WERI-Rb-1 (cell line): ENCODE results near the gene CFAP20DC.

Source experiments
- DNase-seq: peaks from one replicate; pipeline ENCODE4 v3.0.0-alpha.2; 2020
- H3K27ac ChIP-seq: fragments of 250-450 bp; sonication (Bioruptor Pico); 2 replicates; pipeline ENCODE4 v1.5.1; 2020; ENCODE audit warnings: mild to moderate bottlenecking, moderate library complexity
- H3K27me3 ChIP-seq: fragments of 250-450 bp; sonication (Bioruptor Pico); 2 replicates; pipeline ENCODE4 v1.5.1; 2021; ENCODE audit warnings: mild to moderate bottlenecking, low read depth, moderate library complexity; ENCODE audit not compliant: insufficient read depth, severe bottlenecking
- H3K36me3 ChIP-seq: fragments of 250-450 bp; sonication (Bioruptor Pico); 2 replicates; pipeline ENCODE4 v1.5.1; 2020; ENCODE audit warnings: mild to moderate bottlenecking, moderate library complexity
- H3K4me3 ChIP-seq: 2 replicates; pipeline ENCODE4 v1.5.1; 2011; ENCODE audit warnings: low read depth, mild to moderate bottlenecking, control low read depth, low read length
- H3K9me3 ChIP-seq: fragments of 250-450 bp; sonication (Bioruptor Pico); 2 replicates; pipeline ENCODE4 v1.5.1; 2021; ENCODE audit warnings: mild to moderate bottlenecking, moderate library complexity; ENCODE audit not compliant: severe bottlenecking
- CTCF ChIP-seq: IDR thresholded peaks from 2 replicates; pipeline ENCODE4 v1.5.1; 2011; ENCODE audit warnings: low read depth, mild to moderate bottlenecking, control low read depth, inconsistent platforms, low read length

CFAP20DC gene

GRCh38 chr3:59084583-59084982 is 34.8 kb upstream of the CFAP20DC start:
- DNase-seq = no peak
- Histone ChIP-seq H3K36me3 (no peaks in the 10 kb centered on the region), H3K27ac (no peak overlapping the region), H3K9me3 (no peaks in the 10 kb centered on the region), H3K4me3 (no peak overlapping the region), H3K27me3 (no peaks in the 10 kb centered on the region)
- no peak for TF ChIP-seq CTCF

DNA sequence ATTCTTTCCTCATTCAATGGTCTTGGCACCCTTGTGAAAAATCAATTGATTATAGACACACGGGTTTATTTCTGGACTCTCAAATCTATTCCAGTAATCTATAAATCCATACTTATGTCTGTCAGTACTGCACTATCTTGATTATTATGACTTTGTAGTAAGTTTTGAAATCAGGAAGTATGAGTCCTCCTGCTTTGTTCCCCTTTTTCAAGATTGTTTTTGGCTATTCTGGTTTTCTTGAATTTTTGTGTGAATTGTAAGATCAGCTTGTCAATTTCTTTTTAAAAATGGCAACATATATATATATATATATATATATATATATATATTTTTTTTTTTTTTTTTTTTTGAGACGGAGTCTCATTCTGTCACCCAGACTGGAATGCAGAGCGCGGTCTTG is 32.3 kb upstream of the CFAP20DC start:
- DNase-seq = no peak
- TF ChIP-seq CTCF = no peak
- no peak overlapping the region for H3K4me3 ChIP-seq
- no peaks in the 10 kb centered on the region for H3K9me3 ChIP-seq
- no peaks in the 10 kb centered on the region for H3K27me3 ChIP-seq
- no peak overlapping the region for H3K27ac ChIP-seq
- no peaks in the 10 kb centered on the region for H3K36me3 ChIP-seq

GRCh38 chr3:59081071-59081470 is 31.2 kb upstream of the CFAP20DC start:
- no peaks in the 10 kb centered on the region for H3K9me3 ChIP-seq
- no peaks in the 10 kb centered on the region for H3K27me3 ChIP-seq
- no peaks in the 10 kb centered on the region for H3K36me3 ChIP-seq
- no peak for DNase-seq
- H3K27ac ChIP-seq = no peak overlapping the region
- no peak for TF ChIP-seq CTCF
- no peak overlapping the region for H3K4me3 ChIP-seq

- no peak for DNase-seq
- no peaks in the 10 kb centered on the region for H3K36me3 ChIP-seq
- no peak overlapping the region for H3K27ac ChIP-seq
- H3K27me3 ChIP-seq = no peaks in the 10 kb centered on the region
- H3K4me3 ChIP-seq = no peak overlapping the region
- H3K9me3 ChIP-seq = no peaks in the 10 kb centered on the region
- TF ChIP-seq CTCF = no peak
These were observed 30.1 kb upstream of the CFAP20DC start for GRCh38 chr3:59079962-59080361.

DNA sequence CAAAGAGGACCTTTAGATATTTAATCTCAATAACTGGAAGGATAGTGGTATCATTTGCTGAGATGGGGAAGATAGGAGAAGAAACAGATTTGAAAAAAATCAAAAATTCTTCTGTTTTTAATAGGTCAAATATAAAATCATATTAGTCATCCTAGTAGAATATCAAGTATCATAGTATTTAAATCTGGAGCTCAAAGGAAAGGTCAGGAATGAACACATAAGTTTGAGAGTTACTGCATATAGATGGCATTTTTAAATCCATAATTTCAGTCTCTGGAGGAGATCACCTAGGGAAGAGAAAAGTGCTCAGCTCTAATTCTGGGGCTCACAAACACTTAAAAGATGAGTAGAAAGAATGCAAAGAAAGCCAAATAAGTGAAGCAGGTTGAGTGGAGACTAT is 24.9 kb upstream of the CFAP20DC start:
- Histone ChIP-seq H3K9me3 (no peaks in the 10 kb centered on the region), H3K27me3 (no peaks in the 10 kb centered on the region), H3K36me3 (no peaks in the 10 kb centered on the region), H3K4me3 (no peak overlapping the region), H3K27ac (no peak overlapping the region)
- no peak for DNase-seq
- TF ChIP-seq CTCF = no peak

- no peak for DNase-seq
- H3K27me3 ChIP-seq = no peaks in the 10 kb centered on the region
- H3K9me3 ChIP-seq = no peaks in the 10 kb centered on the region
- no peaks in the 10 kb centered on the region for H3K36me3 ChIP-seq
- TF ChIP-seq CTCF = no peak
- no peak overlapping the region for H3K27ac ChIP-seq
- no peak overlapping the region for H3K4me3 ChIP-seq
These were observed 22.9 kb upstream of the CFAP20DC start for GRCh38 chr3:59072681-59073080.
